Measurements from ENCODE around the gene POT1.

POT1 gene

DNA sequence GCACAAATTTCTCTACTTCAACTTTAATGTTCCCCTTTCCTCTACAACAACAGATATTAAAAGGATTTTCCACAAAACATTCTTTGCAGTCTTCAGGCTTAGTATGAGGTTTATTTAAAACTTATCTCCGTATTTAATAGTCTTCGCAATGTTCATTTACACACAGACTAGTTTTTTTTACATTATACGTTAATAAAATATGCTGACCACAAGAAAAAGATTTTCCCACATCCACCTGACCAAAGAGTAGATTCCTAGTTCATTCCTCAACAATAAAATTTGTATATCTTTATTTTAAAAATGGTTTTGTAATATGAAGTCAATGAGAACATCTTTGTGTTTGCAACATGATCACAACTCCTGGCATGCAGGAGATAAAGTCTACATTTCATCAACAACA lies 42.4 kb downstream of the POT1 start:
- no peak overlapping the region for H3K27ac Mint-ChIP-seq
- H3K36me3 Mint-ChIP-seq (ENCODE audit: low read depth): peaks cover 29% of the 10 kb centered on the region
- no peak overlapping the region for H3K4me3 Mint-ChIP-seq
- DNase-seq: no peak
- no peaks in the 10 kb centered on the region for H3K27me3 Mint-ChIP-seq (ENCODE audit: low read depth, poor library complexity)
- no peaks in the 10 kb centered on the region for H3K4me1 Mint-ChIP-seq
- TF ChIP-seq, protein P1, sequence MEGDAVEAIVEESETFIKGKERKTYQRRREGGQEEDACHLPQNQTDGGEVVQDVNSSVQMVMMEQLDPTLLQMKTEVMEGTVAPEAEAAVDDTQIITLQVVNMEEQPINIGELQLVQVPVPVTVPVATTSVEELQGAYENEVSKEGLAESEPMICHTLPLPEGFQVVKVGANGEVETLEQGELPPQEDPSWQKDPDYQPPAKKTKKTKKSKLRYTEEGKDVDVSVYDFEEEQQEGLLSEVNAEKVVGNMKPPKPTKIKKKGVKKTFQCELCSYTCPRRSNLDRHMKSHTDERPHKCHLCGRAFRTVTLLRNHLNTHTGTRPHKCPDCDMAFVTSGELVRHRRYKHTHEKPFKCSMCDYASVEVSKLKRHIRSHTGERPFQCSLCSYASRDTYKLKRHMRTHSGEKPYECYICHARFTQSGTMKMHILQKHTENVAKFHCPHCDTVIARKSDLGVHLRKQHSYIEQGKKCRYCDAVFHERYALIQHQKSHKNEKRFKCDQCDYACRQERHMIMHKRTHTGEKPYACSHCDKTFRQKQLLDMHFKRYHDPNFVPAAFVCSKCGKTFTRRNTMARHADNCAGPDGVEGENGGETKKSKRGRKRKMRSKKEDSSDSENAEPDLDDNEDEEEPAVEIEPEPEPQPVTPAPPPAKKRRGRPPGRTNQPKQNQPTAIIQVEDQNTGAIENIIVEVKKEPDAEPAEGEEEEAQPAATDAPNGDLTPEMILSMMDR (IDR thresholded peaks at IDR 0.05): no peak
- no peaks in the 10 kb centered on the region for H3K9me3 Mint-ChIP-seq

DNA sequence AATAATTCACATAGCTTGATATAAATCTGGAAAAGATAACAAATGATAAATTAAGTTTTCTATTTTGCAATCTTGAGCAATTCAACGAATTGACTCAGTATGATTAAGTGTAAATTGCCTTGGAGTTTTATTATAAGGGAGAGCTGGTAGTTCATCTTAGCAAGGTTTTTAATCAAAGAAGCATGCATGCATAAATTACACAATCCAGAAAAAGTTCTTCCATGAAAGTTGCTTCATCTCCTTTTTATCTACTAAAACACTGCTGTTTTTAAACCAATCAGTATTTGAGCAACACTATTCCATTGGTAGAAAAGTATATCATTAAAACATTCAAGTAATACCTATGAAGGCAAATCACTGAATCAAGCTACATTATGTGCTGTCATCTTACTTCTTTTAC lies 47.6 kb downstream of the POT1 start:
- TF ChIP-seq, protein P1 (IDR thresholded peaks at IDR 0.05): no peak
- Mint-ChIP-seq H3K4me1 (no peaks in the 10 kb centered on the region), H3K36me3 (ENCODE audit: low read depth) (peaks cover 6% of the 10 kb centered on the region), H3K27ac (no peak overlapping the region), H3K27me3 (ENCODE audit: low read depth, poor library complexity) (no peaks in the 10 kb centered on the region), H3K4me3 (no peak overlapping the region), H3K9me3 (no peaks in the 10 kb centered on the region)
- DNase-seq: no peak

DNA sequence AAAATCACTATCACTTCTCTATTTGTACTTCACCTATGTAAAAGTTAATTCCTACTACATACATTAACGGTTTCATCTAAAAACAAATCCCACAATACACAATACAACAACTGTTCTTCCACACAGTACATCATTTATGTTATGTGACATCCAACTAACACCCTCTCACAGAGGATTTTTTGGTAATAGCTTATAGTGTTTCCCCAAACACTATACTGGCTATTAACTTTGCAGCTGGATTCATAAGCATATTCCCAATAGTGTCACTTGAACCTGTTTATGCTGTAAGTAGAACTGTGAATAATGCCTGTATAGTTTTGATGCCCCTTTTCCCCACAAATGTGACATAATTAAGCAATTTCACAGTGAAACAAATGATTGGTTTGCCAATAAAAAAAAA lies 49.9 kb downstream of the POT1 start:
- no peaks in the 10 kb centered on the region for H3K27me3 Mint-ChIP-seq (ENCODE audit: low read depth, poor library complexity)
- H3K36me3 Mint-ChIP-seq (ENCODE audit: low read depth): peaks cover 6% of the 10 kb centered on the region
- H3K4me3 Mint-ChIP-seq: no peak overlapping the region
- no peaks in the 10 kb centered on the region for H3K4me1 Mint-ChIP-seq
- TF ChIP-seq, protein P1 (IDR thresholded peaks at IDR 0.05): no peak
- no peaks in the 10 kb centered on the region for H3K9me3 Mint-ChIP-seq
- no peak for DNase-seq
- no peak overlapping the region for H3K27ac Mint-ChIP-seq

DNA sequence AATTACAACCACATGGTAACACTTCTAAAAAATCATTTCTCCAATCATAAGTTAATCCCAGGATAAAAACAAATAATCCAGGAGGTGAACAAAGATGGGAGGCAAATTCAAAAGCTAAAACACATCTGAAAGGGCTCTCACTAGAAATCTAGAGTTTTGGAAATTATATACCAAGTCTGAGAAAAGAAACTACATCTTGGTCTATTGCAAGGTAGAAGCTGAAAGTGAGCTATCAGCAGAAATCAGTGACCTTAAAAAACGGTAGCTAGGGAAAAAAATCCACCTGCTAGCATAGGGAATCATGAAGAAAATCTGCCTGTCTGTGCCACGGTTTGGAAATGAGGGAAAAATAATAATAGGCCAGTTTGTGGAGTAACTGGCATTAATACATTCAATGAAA lies 50.5 kb downstream of the POT1 start:
- H3K4me3 Mint-ChIP-seq: no peak overlapping the region
- no peak overlapping the region for H3K27ac Mint-ChIP-seq
- DNase-seq: no peak
- H3K9me3 Mint-ChIP-seq: no peaks in the 10 kb centered on the region
- TF ChIP-seq, protein P1 (IDR thresholded peaks at IDR 0.05): no peak
- H3K4me1 Mint-ChIP-seq: no peaks in the 10 kb centered on the region
- H3K36me3 Mint-ChIP-seq (ENCODE audit: low read depth): peaks cover 6% of the 10 kb centered on the region
- H3K27me3 Mint-ChIP-seq (ENCODE audit: low read depth, poor library complexity): no peaks in the 10 kb centered on the region

DNA sequence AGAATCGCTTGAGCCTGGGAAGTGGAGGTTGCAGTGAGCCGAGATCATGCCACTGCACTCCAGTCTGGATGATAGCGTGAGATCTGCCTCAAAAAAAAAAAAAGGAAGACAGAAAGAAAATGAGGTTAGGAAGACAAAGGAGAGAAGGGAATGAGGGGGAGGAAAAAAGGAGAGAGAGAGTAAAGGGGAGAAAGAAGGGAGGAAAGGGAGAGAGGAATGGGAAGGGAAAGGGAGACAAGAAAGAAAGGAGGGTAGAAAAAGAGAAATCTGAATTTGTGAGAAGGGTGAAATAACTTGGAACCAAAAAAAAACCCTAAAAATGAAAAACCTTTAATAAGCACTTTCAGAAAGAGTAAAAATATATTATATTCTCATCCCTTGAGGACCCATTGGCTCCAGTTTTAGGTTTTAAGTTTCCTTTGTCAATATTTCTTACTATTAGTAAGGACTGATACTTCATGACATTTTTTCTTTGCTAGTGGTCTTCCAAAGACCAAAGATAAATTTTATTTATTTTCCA lies 54.9 kb downstream of the POT1 start:
- H3K36me3 Mint-ChIP-seq (ENCODE audit: low read depth): peaks cover 6% of the 10 kb centered on the region
- no peaks in the 10 kb centered on the region for H3K27me3 Mint-ChIP-seq (ENCODE audit: low read depth, poor library complexity)
- no peaks in the 10 kb centered on the region for H3K9me3 Mint-ChIP-seq
- no peaks in the 10 kb centered on the region for H3K4me1 Mint-ChIP-seq
- DNase-seq: no peak
- peak overlapping the region; percentile 49 for H3K27ac Mint-ChIP-seq
- TF ChIP-seq, protein P1 (IDR thresholded peaks at IDR 0.05): no peak
- H3K4me3 Mint-ChIP-seq: no peak overlapping the region

DNA sequence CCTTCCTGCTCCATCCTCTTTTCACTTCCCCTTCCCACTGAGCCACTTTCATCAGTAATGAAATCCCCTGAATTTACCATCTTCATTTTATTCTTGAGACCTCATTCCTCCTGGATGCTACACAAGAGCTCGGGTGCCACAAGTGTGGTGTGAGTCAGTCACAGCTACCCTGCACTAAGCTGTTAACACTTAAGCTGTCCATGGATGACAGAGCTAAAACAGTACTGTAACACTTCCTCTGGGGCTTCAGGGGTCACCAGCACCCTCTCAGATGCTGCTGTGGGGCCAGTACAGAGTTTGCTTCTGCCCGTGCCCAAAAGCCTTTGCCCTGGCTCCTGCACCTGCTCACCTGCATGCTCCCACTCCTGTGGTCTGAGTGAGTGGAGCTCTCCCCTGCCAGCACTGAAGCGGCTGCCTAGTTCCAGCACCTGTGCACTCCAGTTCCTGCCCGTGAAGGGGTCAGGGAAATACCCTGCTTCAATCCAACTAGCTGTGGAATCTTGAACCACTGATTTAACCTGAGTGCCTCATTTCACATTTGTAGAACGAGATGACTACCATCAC lies 71.9 kb downstream of the POT1 start:
- TF ChIP-seq, protein P1 (IDR thresholded peaks at IDR 0.05): no peak
- H3K4me3 Mint-ChIP-seq: no peak overlapping the region

More for the DNA sequence above, 71.9 kb downstream of the POT1 start:
- DNase-seq: no peak
- H3K27ac Mint-ChIP-seq: peak overlapping the region; percentile 93
- H3K36me3 Mint-ChIP-seq (ENCODE audit: low read depth): peaks cover 19% of the 10 kb centered on the region
- no peaks in the 10 kb centered on the region for H3K4me1 Mint-ChIP-seq
- no peaks in the 10 kb centered on the region for H3K27me3 Mint-ChIP-seq (ENCODE audit: low read depth, poor library complexity)
- H3K9me3 Mint-ChIP-seq: no peaks in the 10 kb centered on the region

Data from nephron progenitor cell (in vitro differentiated cells).